ENCODE measurements around the gene LGMN. TPM values are rescaled to one million over a fixed set of nuclear protein-coding genes. Genes with fewer than 3 reads are reported as not detected.
A peak's percentile ranks its signal among the peaks of the same experiment; 100 is the strongest.

LGMN gene
- total and polyA plus RNA-seq, 9 of the 15 experiments (the other 6 are each of a cell fraction or from before 2014, with no cell fraction given): 0.05 to 1.4 (median 0.43) TPM; not detected in 2

DNA sequence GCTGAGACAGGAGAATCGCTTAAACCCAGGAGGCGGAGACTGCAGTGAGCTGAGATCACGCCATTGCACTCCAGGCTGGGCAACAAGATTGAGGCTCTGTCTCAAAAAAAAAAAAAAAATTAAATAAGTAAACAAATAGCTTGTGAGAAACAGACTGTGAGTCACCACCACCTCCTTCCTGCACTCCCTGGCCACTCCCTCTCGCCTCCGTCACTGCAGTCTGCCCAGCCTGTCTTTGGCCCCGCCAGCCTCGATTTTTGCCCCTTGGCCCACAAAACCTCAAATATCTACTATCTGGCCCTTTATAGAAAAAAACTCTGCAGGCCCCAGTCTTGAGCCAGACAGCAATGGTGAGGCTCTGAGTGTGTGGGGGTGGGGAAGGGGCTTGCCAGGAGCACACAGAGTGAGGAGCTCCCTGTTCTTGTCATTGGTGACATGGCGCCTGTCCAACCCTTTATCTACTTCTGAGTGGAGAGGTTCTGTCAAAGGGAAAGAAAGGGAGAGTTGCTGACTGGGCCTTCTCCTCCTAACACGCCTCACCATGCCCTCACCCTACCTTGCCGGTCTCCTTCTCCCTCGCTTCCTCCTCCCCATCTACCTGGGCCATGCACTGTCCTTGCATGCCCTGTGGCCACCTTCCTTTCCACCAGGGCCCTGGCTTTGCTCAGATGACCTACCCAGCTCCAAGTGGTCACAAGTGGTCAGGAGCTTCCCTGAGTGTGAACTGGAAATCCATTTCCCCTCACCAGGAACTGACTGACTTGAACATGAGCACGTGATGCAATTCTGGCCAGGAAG lies 22.1 kb downstream of the LGMN start:
- Histone ChIP-seq H3K4me2 (ENCODE audit: insufficient read depth, low read length) (peak overlapping the region; percentile 65), H3K27ac (ENCODE audit: extremely low read depth, low read depth, low read length) (peak overlapping the region; percentile 36; the same call in 1 of the 3 replicates), H3K79me2 (ENCODE audit: control insufficient read depth, insufficient read depth, low read length) (no peaks in the 10 kb centered on the region), H3K9me1 (ENCODE audit: control insufficient read depth, insufficient read depth, low read length) (no peaks in the 10 kb centered on the region), H4K20me1 (replicated peaks; ENCODE audit: control insufficient read depth, insufficient read depth, low read length) (no peaks in the 10 kb centered on the region), H2AFZ (ENCODE audit: low read depth, low read length) (peak overlapping the region; percentile 87), H3K9ac (ENCODE audit: insufficient read depth in 1 of 2, low read depth in 2 of 2, low read length in 2 of 2) (no peak overlapping the region), H3K9me3 (replicated peaks; ENCODE audit: control insufficient read depth, insufficient read depth, low read depth, low read length) (no peaks in the 10 kb centered on the region), H3K4me3 (no peak overlapping the region), H3K27me3 (ENCODE audit: control insufficient read depth in 2 of 2, insufficient read depth in 2 of 2, low read length in 2 of 2) (peaks cover 0 to 16% of the 10 kb centered on the region in 2 experiments; a peak in 3 of 5 replicates), H3K36me3 (ENCODE audit: control insufficient read depth, insufficient read depth, low read length) (no peaks in the 10 kb centered on the region), H3K4me1 (replicated peaks in 1 of 2; ENCODE audit: control insufficient read depth in 2 of 2, insufficient read depth in 2 of 2, low read length in 2 of 2) (peaks cover 6 to 7% of the 10 kb centered on the region in 2 experiments; a peak in 4 of 5 replicates)
- POLR2A ChIA-PET: no interaction called here
- WGBS (ENCODE audit: insufficient coverage, low coverage, missing lambda C conversion rate): 14% methylated on average over 7 of the region's 12 CpGs
- CTCF ChIA-PET (ENCODE audit: low intra/inter-chr PET ratio): no interaction called here
- BruUV-seq (replicated peaks): no TSS peak
- ATAC-seq (peak; percentile 92), FAIRE-seq (peak; percentile 48), DNase-seq (ENCODE audit: extremely low read depth in 1 of 4, low spot score in 3 of 4) (peak; percentile 45 to 58 (median 48))
- intact Hi-C loops (cut with micrococcal nuclease): no loop called here
- in situ Hi-C loops (cut with MboI): no loop called here
- TF ChIP-seq CREM (IDR thresholded peaks at IDR 0.05; ENCODE audit: low read depth) (peak; percentile 14; the same call in 1 of the 2 replicates), ZNF384 (IDR thresholded peaks at IDR 0.05; ENCODE audit: low read depth, low read length) (peak; percentile 66; the same call in 1 of the 2 replicates), USF1 (CRISPR knock-in tag; IDR thresholded peaks at IDR 0.05) (peak; percentile 40; the same call in 1 of the 2 replicates), C11orf30 (IDR thresholded peaks at IDR 0.05; ENCODE audit: low read depth) (peak; percentile 30; the same call in 1 of the 2 replicates), NFIC (IDR thresholded peaks at IDR 0.05) (peak; percentile 27; the same call in 1 of the 2 replicates), POLR2H (tag; IDR thresholded peaks at IDR 0.05; ENCODE audit: low read depth) (no peak), ZNF79 (CRISPR knock-in tag; IDR thresholded peaks at IDR 0.05; ENCODE audit: low read depth) (no peak), ZFP1 (CRISPR knock-in tag; IDR thresholded peaks at IDR 0.05) (no peak), ERF (CRISPR knock-in tag; IDR thresholded peaks at IDR 0.05) (no peak), ATF1 (CRISPR knock-in tag; IDR thresholded peaks at IDR 0.05) (no peak), ATF1 (tag; IDR thresholded peaks at IDR 0.05) (peak; percentile 49), RBM25 (IDR thresholded peaks at IDR 0.05; ENCODE audit: low read depth, low read length, severe bottlenecking) (no peak), FOXA3 (CRISPR knock-in tag; conservative IDR thresholded peaks at IDR 0.05 in 1 of 2, IDR thresholded peaks at IDR 0.05 in 1 of 2) (no peak), KDM4B (IDR thresholded peaks at IDR 0.05; ENCODE audit: borderline replicate concordance in 2 of 2, low read depth in 1 of 2) (no peak), RBM22 (IDR thresholded peaks at IDR 0.05; ENCODE audit: low read depth, low read length, poor library complexity, severe bottlenecking) (no peak), POU5F1 (IDR thresholded peaks at IDR 0.05; ENCODE audit: borderline replicate concordance, low read depth, low read length, partially characterized antibody) (no peak), JUND (IDR thresholded peaks at IDR 0.05; ENCODE audit: borderline replicate concordance, low read depth, low read length) (peak; percentile 72), JUND (tag; IDR thresholded peaks at IDR 0.05; ENCODE audit: borderline replicate concordance, low read depth, low read length) (peak; percentile 62; the same call in 1 of the 3 replicates)
- TF ChIP-seq, protein P1, sequence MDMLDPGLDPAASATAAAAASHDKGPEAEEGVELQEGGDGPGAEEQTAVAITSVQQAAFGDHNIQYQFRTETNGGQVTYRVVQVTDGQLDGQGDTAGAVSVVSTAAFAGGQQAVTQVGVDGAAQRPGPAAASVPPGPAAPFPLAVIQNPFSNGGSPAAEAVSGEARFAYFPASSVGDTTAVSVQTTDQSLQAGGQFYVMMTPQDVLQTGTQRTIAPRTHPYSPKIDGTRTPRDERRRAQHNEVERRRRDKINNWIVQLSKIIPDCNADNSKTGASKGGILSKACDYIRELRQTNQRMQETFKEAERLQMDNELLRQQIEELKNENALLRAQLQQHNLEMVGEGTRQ (CRISPR knock-in tag; IDR thresholded peaks at IDR 0.05): peak; percentile 30; the same call in 1 of the 2 replicates
- TF ChIP-seq, protein P2, sequence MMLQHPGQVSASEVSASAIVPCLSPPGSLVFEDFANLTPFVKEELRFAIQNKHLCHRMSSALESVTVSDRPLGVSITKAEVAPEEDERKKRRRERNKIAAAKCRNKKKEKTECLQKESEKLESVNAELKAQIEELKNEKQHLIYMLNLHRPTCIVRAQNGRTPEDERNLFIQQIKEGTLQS (IDR thresholded peaks at IDR 0.05): peak; percentile 69
- TF ChIP-seq, protein P2 (CRISPR knock-in tag; conservative IDR thresholded peaks at IDR 0.05): no peak
